ENCODE measurements around the gene MAP3K2. TPM values are rescaled to one million over a fixed set of nuclear protein-coding genes. Genes with fewer than 3 reads are reported as not detected.

MAP3K2 gene
- total RNA-seq, 4 donors from 2014 or later: 39.4 to 95.4 (median 72.9) TPM

- in situ Hi-C loops (cut with MboI; ENCODE audit: low pct_ligation_motif_present in 1 of 4, low pct_unique_long_range_greater_than_20kb in 1 of 4, low sequenced_read_pairs in 3 of 4) (no loop called here), intact Hi-C loops (cut with DNase I; ENCODE audit: low total_unique reads) (no loop called here)
- peak overlapping the region; percentile 85 to 90 (median 86) for H3K27ac ChIP-seq
- WGBS, 2 donors (ENCODE audit: low coverage in 1 of 2): 69 to 72% methylated on average over 7 to 10 of the region's 10 CpGs
- peaks cover 6 to 45% (median 24%) of the 10 kb centered on the region in 4 donors for H3K4me1 ChIP-seq
- H3K36me3 ChIP-seq: no peaks in the 10 kb centered on the region
- no peaks in the 10 kb centered on the region for H3K27me3 ChIP-seq
- TF ChIP-seq POLR2AphosphoS5 (IDR thresholded peaks at IDR 0.05): no peak
- TF ChIP-seq EP300 (IDR thresholded peaks at IDR 0.05; ENCODE audit: low read depth): no peak
- TF ChIP-seq, protein P1, sequence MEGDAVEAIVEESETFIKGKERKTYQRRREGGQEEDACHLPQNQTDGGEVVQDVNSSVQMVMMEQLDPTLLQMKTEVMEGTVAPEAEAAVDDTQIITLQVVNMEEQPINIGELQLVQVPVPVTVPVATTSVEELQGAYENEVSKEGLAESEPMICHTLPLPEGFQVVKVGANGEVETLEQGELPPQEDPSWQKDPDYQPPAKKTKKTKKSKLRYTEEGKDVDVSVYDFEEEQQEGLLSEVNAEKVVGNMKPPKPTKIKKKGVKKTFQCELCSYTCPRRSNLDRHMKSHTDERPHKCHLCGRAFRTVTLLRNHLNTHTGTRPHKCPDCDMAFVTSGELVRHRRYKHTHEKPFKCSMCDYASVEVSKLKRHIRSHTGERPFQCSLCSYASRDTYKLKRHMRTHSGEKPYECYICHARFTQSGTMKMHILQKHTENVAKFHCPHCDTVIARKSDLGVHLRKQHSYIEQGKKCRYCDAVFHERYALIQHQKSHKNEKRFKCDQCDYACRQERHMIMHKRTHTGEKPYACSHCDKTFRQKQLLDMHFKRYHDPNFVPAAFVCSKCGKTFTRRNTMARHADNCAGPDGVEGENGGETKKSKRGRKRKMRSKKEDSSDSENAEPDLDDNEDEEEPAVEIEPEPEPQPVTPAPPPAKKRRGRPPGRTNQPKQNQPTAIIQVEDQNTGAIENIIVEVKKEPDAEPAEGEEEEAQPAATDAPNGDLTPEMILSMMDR (IDR thresholded peaks at IDR 0.05): no peak
- TF ChIP-seq POLR2A (IDR thresholded peaks at IDR 0.05): no peak
- peak overlapping the region in 2 of 4 donors; percentile 38 to 63 for H3K4me3 ChIP-seq
- no peaks in the 10 kb centered on the region for H3K9me3 ChIP-seq
- DNase-seq: no peak
Measured at GRCh38 chr2:127408807-127409099, 21.0 kb upstream of the MAP3K2 start.

- TF ChIP-seq, protein P1 (IDR thresholded peaks at IDR 0.05): peak in 1 of 5 experiments; percentile 30
- TF ChIP-seq POLR2A (IDR thresholded peaks at IDR 0.05) (peak; percentile 54), POLR2AphosphoS5 (IDR thresholded peaks at IDR 0.05) (peak; percentile 42 to 92 (median 80)), EP300 (IDR thresholded peaks at IDR 0.05; ENCODE audit: low read depth) (no peak)
Measured at GRCh38 chr2:127408004-127408806, 20.4 kb upstream of the MAP3K2 start.

DNA sequence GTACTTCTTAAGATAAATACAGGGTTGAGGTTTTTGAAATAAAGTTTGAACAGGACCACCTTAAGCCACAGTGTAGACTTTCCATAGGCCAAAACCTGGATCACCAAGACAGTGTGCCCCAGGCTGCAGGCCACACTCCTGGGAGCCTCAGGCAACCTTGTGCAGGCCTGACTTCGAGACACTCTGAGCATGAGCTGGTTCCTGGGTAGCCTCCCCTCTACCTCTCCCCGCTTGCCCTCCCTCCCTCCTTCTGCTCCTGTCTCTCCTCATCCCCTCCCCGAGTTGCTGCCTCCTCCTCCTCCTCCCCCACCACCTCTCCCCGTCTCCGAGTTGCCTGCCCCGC is 19.9 kb upstream of the MAP3K2 start:
- in situ Hi-C loops (cut with MboI; ENCODE audit: low pct_ligation_motif_present in 1 of 4, low pct_unique_long_range_greater_than_20kb in 1 of 4, low sequenced_read_pairs in 3 of 4): no loop called here
- Histone ChIP-seq H3K9me3 (no peaks in the 10 kb centered on the region), H3K4me1 (peaks cover 9 to 50% (median 26%) of the 10 kb centered on the region in 4 donors), H3K4me3 (peak overlapping the region in 3 of 4 donors; percentile 38 to 63 (median 52)), H3K36me3 (no peaks in the 10 kb centered on the region), H3K27me3 (no peaks in the 10 kb centered on the region), H3K27ac (peak overlapping the region; percentile 85 to 90 (median 86))
- TF ChIP-seq, protein P1 (IDR thresholded peaks at IDR 0.05): no peak
- TF ChIP-seq POLR2AphosphoS5 (IDR thresholded peaks at IDR 0.05): no peak
- no peak for TF ChIP-seq POLR2A (IDR thresholded peaks at IDR 0.05)
- TF ChIP-seq EP300 (IDR thresholded peaks at IDR 0.05; ENCODE audit: low read depth): no peak
- intact Hi-C loops (cut with DNase I; ENCODE audit: low total_unique reads): loop anchor here (2.0 kb wide), 1 partner anchor 27 kb away; no protein-coding TSS in a partner anchor
- 3% methylated on average over 5 of the region's 6 CpGs; no CpG with 5 or more reads in 1 of the 2 donors for WGBS, 2 donors (ENCODE audit: low coverage in 1 of 2)
- no peak for DNase-seq

More at GRCh38 chr2:127408004-127408806, 20.4 kb upstream of the MAP3K2 start:
- DNase-seq: peak; percentile 94
- peak overlapping the region; percentile 85 to 90 (median 86) for H3K27ac ChIP-seq
- H3K4me1 ChIP-seq: peaks cover 6 to 45% (median 24%) of the 10 kb centered on the region in 4 donors
- in situ Hi-C loops (cut with MboI; ENCODE audit: low pct_ligation_motif_present in 1 of 4, low pct_unique_long_range_greater_than_20kb in 1 of 4, low sequenced_read_pairs in 3 of 4) (no loop called here), intact Hi-C loops (cut with DNase I; ENCODE audit: low total_unique reads) (no loop called here)
- H3K36me3 ChIP-seq: no peaks in the 10 kb centered on the region
- no peaks in the 10 kb centered on the region for H3K27me3 ChIP-seq
- WGBS, 2 donors (ENCODE audit: low coverage in 1 of 2): 7 to 59% methylated on average over 3 to 57 of the region's 75 CpGs
- H3K9me3 ChIP-seq: no peaks in the 10 kb centered on the region
- peak overlapping the region; percentile 14 to 63 (median 45) for H3K4me3 ChIP-seq

- intact Hi-C loops (cut with DNase I; ENCODE audit: low total_unique reads) (loop anchor here (2.0 kb wide), 1 partner anchor 26 kb away; no protein-coding TSS in a partner anchor), in situ Hi-C loops (cut with MboI; ENCODE audit: low pct_ligation_motif_present in 1 of 4, low pct_unique_long_range_greater_than_20kb in 1 of 4, low sequenced_read_pairs in 3 of 4) (no loop called here)
- TF ChIP-seq, protein P1 (IDR thresholded peaks at IDR 0.05): no peak
- TF ChIP-seq POLR2AphosphoS5 (IDR thresholded peaks at IDR 0.05) (no peak), EP300 (IDR thresholded peaks at IDR 0.05; ENCODE audit: low read depth) (no peak), POLR2A (IDR thresholded peaks at IDR 0.05) (no peak)
- H3K4me3 ChIP-seq: no peak overlapping the region
- 92 to 94% methylated on average over 7 to 9 of the region's 9 CpGs for WGBS, 2 donors (ENCODE audit: low coverage in 1 of 2)
- peak overlapping the region; percentile 85 to 90 (median 86) for H3K27ac ChIP-seq
- no peaks in the 10 kb centered on the region for H3K27me3 ChIP-seq
- no peaks in the 10 kb centered on the region for H3K9me3 ChIP-seq
- DNase-seq: no peak
- no peaks in the 10 kb centered on the region for H3K36me3 ChIP-seq
- peaks cover 10 to 54% (median 29%) of the 10 kb centered on the region in 4 donors for H3K4me1 ChIP-seq
Measured at GRCh38 chr2:127407091-127407490, 19.3 kb upstream of the MAP3K2 start.

Measured in transverse colon (tissue), 4 donors.